Suprapubic skin (tissue), 3 donors: ENCODE results near the gene TMED9.

ENCODE experiments used
- CTCF ChIP-seq, 2 donors: fragments of 200-600 bp in 1 of 2; fragments of 450-650 bp in 1 of 2; sonication (generic) in 1 of 2; IDR thresholded peaks; one replicate each; pipeline ENCODE4 v1.5.1; 2016 to 2019; ENCODE audit warnings: antibody characterized with exemption in 2 of 2, mild to moderate bottlenecking in 1 of 2, moderate library complexity in 1 of 2
- POLR2A ChIP-seq, 2 donors: fragments of 450-650 bp; IDR thresholded peaks; one replicate each; pipeline ENCODE4 v1.6.1; 2017; ENCODE audit warnings: antibody characterized with exemption in 2 of 2, mild to moderate bottlenecking in 2 of 2, moderate library complexity in 2 of 2

GRCh38 chr5:177550122-177550521 is 41.9 kb upstream of the TMED9 start:
- no peak for TF ChIP-seq POLR2A (IDR thresholded peaks at IDR 0.05)
- no peak for TF ChIP-seq CTCF (IDR thresholded peaks at IDR 0.05)
